ENCODE results near the gene CFAP97. TPM values are rescaled to one million over a fixed set of nuclear protein-coding genes. Genes with fewer than 3 reads are reported as not detected.
"Not testable (repeated sequence)": the region's sequence is repeated elsewhere in the genome, so short reads cannot be mapped to it uniquely, and the experiment has no call there.

Gene CFAP97
- polyA plus RNA-seq (2013, experiment 1 of 2; ENCODE audit: insufficient read length): 24.1 TPM
- 30.5 TPM for polyA plus RNA-seq (2013, experiment 2 of 2; ENCODE audit: insufficient read length)

DNA sequence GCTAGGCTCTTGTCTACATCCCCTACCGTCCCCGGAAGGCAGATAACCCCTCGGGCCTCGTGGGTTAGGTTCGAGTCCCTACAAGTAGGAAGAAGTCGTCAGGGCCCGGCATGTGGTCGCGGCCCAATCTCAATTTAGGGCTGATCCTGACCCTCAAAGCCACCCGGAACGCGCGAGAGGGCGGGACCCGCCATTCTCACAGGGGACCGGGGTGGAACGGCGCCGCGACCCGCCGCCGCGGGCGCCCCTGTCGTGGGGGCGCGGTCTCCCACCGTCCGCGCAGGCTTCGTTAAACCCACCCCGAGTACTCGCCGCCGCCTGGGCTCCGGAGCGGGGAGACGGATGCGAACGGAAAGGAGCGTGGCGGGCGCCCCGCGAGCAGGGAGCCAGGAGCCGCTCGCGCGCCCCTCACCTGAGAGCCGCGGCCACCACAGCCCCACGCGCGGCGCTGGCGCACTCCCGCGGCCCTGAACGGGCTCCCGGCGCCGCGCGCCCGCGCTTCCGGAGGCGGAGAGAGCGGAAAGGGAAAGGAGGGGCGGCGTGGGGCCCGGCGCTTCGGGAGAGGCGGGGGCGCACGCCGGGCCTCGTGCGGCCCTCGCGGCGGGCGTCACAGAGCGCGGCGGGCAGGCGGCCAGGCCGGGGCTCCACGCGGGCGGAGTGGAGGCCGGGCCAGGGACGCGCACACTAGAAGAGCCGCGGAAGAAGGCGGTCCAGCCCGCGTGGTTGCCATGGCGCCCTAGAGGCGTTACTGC lies at the start of gene CFAP97:
TSS of gene CFAP97 (minus strand) at position 515 of the 752 bp plus-strand sequence. CDS start 12,804 bp downstream, outside the sequence.
- DNase-seq: peak; percentile 90

DNA sequence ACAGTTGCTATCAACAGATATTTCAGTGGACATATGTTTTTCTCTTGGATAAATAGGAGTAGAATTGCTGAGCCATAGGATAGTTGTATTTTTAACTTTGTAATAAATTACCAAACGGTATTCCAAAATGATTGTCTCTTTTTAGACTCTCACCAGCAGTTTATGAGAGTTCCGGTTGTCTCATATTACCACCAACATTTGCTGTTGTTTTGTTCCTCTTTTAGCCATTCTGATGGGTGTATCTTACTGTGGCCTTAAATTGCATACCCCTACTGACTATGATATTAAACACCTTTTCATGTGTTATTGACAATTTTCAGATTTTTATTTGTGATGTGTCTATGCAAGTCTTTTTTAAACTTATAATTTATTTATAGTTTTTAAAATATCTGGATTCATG lies 45.3 kb upstream of the CFAP97 start:
- no peak for DNase-seq

DNA sequence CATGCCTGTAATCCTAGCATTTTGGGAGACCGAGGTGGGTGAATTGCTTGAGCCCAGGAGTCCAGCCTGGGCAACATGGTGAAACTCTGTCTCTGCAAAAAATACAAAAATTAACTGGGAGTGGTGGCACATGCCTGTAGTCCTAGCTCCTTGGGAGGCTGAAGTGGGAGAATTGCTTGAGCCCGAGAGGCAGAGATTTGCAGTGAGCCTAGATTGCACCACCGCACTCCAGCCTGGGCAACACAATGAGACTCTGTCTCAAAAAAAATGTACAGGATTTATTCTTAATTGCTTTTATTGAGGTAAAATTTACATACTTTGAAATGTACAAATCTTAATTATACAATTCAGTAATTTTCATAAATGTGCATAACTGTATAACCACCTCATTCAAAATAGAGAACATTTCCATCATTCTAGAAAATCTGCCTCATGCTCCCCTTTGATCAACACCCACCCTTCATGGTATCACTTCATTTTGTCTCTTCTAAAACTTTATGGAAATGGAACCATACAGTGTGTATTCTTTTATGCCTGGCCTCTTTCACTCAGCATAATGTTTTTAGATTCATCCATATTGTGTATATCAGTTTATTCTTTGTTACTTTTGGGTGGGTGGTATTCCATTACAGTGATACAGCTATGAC lies 44.7 kb upstream of the CFAP97 start:
- no peak for DNase-seq

DNA sequence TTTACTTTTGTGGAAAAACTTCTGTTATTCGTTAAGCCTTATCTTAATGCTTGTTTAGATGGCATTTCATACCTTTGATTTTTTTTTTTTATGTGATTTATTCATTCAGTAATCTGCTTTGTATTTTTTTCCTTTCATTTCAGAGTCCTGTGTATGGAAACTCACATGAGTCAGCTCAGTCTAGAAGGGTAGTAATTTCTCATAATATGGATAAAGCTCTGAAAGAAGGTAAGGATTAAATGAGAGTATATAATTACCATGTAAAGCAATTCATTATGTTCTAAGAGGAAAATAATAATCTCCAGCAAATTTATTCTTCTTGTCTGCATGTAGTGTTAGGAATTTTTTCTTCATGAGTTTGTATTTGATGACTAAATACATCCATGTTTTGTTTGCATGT lies 43.4 kb upstream of the CFAP97 start:
- DNase-seq: no peak

DNA sequence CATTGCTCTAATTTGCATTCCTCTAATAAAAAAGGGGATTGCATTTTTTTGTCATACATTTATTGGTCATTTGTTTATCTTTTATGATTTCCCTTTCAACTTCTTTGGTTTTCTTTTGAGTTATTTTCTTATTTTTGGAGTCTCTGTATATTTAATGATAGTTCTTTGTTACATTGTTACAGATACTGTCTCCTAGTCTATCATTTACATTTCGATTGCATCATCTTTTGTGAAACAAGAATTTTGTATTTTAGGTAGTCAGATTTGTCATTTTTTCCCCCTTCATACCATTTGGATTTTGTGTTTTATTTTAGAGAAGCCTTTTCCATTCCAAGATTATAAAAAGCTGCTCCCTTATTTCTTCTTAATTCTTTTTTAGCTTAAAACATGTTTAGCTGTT lies 42.7 kb upstream of the CFAP97 start:
- no peak for DNase-seq

DNA sequence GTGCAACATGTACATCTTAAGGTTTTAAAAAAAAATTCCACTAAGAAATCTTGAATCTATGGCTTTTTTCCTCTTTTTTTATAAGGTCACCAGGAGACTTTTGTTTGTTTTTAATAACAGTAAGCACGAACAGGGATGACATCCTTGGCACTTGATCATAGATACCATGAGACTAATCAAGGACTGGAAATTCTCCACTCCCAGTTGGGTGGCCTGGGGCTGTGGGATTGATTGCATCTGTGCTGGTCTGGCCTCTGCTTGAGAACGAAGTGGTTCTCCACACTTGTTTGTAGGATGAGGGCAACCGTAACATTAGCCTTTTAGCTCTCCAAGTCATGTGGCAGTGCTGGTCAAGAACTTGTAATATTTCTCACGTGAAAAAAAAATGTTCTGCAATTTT lies 41.0 kb upstream of the CFAP97 start:
- no peak for DNase-seq

DNA sequence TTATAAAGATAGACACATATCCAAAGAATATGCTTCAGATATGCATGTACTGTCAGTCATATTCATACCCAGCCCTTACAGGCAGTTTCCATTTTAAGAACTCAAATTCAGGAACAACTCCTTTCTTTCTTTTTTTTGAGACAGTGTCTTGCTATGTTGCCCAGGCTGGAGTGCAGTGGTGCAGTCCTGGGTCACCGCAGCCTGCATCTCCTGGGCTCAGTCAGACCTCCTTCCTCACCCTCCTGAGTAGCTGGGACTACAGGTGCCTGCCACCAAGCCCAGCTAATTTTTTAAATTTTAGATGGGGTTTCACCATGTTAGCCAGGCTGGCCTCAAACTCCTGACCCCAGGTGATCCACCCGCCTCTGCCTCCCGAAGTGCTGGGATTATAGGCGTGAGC lies 40.1 kb upstream of the CFAP97 start:
- DNase-seq: no peak

DNA sequence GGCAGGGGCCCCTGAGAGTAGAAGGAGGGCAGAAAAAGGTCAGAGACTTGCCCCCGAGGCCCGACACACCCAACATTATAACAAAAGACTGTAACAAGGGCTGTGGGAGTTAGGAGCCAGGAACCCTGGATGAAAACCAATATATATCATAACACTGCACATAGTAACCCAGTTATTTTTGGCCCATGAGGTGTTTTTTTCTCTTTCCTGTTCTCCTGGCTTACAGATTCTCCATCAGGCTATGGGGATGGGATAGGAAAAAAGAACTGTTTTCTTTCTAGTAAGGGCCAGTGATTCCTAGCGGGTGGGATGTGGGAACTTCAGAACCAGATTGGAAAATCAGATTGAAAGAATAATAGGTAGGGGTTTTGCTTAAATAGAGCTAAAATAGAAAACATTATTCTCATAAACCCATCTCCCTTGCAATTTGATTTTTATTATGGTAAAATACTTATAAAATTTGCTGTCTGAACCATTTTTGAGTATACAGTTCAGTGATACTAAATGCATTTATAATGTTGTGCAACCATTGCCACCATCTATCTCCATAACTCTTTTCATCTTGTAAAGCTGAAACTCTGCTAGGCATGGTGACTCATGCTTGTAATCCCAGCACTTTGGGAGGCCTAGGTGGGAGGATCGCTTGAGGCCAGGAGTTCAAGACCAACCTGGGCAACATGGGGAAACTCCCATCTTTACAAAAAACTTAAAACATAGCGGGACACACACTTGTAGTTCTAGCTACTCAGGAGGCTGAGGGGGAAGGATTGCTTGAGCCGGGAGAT lies 39.1 kb upstream of the CFAP97 start:
- DNase-seq: peak; percentile 47

DNA sequence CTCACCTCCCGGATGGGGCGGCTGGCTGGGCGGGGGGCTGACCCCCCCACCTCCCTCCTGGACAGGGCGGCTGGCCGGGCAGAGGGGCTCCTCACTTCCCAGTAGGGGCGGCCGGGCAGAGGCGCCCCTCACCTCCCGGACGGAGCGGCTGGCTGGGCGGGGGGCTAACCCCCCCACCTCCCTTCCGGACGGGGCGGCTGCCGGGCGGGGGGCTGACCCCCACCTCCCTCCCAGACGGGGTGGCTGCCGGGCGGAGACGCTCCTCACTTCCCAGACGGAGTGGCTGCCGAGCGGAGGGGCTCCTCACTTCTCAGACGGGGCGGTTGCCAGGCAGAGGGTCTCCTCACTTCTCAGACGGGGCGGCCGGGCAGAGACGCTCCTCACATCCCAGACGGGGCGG lies 36.7 kb upstream of the CFAP97 start:
- not testable (repeated sequence) for DNase-seq

DNA sequence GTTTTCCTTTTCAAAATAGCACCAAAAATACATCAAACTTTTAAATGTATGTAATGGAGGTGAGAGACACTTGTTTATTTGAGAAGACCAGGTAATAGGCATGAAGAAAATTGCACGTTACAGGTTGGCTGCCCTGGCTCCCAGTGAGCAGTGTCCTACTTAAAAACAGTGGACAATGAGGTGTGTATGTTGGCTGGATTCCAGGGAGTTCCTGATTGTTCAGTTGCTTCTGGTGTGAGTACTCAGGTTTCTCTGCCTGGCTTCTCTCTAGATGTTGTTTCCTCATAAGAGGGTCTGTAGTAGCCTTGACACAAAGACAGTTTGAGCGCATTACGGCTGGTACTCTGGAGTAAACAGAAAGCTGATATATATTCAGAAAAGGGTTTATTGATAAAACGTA lies 35.0 kb upstream of the CFAP97 start:
- no peak for DNase-seq

DNA sequence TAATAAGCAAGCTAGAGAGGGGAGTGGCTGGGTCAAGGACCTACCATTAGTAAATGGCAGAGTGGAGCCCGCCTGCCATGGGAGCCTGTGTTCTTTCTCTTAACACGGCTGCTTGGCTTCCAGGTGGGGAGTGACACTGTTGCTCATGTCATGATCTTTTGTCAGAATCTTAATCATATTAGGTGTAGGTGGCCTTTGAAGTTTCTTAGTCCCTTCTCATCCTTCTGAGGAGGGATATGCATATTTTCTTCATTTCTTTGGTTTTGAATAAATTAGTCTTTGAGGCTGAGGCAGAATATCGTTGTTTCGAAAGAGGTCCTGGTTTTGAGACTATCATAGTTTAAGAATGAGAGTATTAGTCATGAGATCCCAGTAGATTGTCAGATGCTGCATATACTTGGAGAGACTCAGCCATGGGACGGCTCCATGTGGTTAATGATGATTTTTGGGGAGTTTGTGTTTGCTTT lies 34.4 kb upstream of the CFAP97 start:
- peak; percentile 57 for DNase-seq

DNA sequence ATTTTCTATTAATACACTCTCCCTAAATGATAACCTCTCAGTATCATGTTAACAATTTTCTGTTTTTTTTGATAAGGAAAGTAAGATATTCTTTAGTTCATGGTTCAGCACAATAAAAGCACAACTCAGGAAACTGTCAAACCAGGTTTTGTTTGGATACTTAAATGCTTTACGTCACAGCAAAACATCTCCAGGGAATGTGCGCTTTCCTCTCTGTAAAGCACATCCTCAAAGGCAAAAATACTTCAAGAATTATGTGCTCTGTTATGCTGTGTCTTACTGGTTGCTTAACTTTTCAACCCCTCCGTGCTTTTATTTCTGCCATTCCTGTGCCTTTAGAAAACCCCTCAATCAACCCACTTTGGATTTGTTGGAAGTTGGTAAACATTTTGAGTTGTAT lies 33.4 kb upstream of the CFAP97 start:
- no peak for DNase-seq

DNA sequence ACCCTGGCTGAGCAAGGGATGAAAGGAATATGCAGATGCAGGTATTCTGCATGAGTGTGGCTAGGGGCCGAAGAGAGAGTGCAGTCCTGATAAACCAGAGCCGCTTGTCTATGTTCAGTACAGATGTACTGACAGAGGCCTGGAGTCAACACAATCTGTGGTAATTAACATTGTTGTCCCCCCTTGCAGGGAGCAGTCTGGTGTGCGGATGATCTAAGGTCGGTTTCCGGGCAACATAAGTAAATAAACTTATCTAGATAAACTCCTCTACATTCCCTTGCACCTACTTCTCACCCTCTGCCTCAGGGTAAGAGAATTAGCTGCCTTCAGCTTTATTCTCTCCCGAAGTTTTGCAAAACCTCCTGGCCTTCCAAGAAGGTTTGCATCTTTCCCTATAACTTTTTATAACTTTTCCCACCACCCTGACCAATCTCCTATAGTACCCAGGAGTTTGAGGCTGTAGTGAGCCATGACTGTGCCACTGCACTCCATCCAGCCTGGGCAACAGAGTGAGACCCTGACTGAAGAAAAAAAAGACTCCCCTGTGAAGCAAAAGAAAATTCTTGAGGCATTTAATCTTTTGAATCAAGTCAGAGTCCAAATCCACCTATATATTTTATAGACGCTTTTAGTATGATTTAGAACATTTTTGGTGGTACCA lies 32.2 kb upstream of the CFAP97 start:
- no peak for DNase-seq

DNA sequence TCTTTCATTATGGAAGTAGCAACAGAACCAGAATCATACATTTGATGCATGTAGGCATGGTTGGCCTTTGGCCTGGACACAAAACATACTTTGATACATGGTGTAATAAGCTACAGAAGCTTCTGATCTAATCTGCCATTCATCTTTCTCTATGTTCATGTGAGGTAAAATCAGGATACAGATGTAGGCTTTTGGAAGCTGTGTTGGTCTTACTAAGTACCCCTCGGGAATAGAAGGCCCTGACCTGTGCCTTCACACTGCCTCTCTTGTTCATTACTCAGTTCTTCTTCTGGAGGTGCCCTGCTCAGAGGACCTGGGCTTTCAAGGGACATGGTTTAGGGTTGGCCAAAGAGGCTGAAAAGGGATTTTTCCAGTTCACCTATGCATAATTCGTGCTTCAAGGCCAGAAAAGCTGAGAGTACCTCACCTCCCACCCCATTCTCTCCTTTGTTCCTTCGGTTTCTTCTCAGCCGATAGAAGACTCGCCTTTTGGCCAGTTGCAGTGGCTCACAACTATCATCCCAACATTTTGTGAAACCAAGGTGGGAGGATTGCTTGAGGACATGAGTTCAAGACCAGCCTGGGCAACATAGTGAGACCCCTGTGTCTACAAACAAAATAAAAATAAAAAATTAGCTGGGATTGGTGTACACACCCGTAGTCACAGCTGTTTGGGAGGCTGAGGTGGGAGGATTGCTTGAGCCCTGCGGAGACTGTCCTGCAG lies 31.5 kb upstream of the CFAP97 start:
- DNase-seq: no peak

DNA sequence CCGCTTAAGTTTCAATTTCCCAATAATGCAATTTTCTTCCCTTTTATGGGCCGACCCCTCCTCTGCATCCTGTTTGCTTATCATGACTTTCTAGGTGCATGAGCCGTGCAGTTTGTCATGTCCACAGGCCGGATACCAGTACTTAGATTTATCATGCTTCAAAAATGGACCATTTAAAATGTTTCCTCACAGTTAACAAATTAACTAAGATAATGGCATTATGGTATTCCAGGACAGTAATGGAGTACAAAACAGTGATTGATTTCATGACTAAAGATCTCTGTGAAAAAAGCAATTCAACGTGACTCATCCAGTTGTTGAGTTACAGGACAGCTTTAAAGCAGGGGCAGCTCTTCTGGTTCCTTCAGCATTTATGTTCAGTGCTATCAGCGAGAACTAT lies 28.6 kb upstream of the CFAP97 start:
- no peak for DNase-seq

DNA sequence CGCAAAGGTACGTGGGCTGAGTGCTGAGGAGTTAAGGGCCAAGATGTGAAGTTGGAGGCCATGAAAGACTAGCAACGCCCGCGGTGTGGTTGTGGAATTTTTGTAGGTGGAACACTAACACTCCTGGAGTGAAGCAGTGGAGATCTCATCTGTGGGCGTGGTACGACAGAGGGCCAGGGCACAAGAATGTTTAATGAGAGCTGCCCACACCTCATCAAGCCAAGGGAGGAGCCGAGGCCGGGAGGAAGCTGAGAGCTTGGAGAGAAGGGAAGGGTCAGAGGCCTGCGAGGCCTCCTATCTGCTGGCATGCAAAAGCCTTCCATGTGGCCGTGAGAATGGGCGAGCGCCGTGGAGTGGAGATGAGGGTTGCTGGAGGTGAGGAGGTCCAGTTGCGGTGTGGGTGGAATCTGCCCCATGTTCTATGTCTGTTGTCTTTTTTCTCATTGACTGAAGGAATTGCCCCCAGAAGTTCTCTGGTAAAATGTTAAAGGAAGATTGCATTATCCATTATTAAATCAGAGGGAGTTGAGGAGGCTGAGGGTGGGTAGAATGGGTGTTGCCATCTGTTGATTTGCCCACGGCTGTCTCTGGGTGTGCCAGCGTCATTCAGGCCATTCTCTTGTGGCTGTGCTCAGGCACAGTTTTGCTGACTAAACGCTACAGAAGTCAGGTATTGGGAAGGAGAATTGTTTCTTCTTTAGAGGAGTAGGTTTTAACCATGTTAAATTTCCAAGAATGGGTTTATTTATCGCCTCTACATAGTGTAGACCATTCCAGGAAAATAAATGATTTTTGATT lies 25.4 kb upstream of the CFAP97 start:
- no peak for DNase-seq

DNA sequence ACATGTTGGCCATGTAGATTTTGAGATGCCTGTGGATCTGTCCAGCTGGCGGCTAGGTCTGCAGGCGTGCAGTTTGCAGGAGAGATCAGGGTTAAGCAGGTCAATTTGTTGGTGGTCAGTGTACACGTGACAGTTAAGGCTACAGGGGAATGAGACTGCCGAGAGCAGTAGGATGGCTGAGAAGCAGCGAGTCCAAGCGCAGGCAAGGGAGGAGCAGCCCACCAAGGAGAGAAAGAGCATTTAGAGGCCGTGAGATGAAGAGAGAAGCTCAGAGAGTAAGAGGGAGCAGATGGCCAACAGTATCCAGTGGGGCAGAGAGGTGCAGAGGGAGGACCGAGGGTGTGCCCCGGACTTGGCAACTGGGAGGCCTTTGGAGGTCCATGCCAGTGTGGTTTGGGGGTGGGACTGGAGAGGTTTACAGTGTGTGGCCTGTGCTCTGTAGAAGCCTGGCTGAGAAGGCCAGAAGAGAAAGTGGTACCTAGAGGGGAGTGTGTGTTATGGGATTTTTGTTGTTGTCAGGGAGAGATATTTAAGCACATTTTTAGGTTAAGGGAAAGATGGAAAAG lies 24.0 kb upstream of the CFAP97 start:
- no peak for DNase-seq

DNA sequence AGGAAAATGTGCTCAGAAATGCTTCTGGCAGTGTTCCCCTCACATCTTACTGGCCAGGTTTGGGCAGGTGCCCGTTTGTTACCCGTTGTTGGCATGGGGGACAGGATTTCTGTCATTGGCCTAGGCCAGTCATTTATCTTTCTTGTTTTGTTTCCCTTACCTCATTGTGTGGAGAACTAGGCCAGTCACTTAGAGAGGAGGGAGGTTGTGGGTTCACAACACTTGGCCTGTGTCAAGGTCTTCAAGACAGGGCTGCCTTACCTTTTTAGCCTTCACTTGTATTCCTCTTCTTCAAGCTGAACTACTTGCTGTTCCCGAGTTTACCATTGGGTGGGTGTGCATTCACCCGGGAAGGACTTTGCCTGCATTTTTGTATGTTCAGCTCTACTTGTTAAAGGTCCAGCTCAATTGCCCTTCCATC lies 23.3 kb upstream of the CFAP97 start:
- no peak for DNase-seq

DNA sequence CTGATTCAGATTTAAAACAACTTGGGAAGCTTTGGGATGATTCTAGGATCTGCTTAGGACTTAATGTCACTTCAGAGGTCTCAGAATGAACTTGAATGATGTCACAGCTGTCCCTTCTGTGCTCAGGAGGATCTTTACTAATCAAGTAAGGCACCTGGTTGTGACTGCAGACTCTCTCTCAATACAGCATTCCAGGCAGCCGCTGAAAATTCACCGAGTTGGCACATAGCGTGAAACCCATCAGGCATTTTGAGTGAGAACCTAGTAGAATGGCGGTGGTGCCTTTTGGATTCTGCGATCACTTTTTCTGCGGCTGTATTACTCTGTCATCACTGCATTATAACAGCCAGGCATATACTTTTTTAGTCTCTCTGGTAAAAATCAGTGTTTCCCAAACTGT lies 22.1 kb upstream of the CFAP97 start:
- no peak for DNase-seq

DNA sequence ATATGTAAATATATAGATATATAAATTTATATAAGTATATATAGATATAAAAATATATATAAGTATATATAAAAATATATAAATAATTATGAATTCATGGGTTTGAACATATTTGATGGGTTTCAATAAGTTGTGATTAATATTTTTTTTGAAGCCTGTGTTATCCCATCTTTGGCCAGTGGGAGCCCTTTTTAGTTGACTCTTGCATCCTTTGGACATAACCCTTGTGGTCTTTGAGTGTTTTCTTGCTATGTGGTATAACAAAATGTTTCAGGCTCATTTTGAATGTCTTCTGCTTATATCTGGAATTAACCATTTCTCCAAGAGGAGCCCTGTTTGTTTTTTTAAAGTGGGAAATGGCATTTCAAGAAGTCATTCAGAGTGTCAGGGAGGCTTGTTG lies 20.8 kb upstream of the CFAP97 start:
- peak; percentile 32 for DNase-seq

DNA sequence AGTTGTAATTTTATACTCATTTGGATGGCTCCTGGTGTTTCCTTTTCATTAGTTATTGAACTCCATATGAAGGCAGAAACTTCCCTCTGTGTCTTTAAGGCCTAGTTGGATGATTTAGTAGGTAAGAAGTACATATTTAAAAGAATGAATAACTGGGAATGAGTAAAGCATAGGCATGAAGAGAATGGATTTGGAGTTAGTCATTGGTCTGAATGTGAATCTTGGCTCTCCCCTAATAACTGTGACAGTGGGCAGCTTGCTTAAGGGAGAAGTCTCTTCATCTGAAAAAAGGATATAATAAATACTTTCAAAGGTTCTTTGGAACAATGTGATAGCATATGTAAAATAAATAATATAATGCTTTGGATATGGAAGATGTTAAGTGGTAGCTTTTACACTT lies 18.8 kb upstream of the CFAP97 start:
- peak; percentile 87 for DNase-seq

Measured in fibroblast of skin of back (primary cell).